Measurements from ENCODE around the gene RANBP9.

RANBP9 gene

GRCh38 chr6:13710552-13711323 lies 897 bp downstream of the RANBP9 start:
- no peak for DNase-seq

GRCh38 chr6:13709689-13710551 lies 1.7 kb downstream of the RANBP9 start:
- DNase-seq = no peak

GRCh38 chr6:13708736-13709135 lies 2.9 kb downstream of the RANBP9 start:
- DNase-seq = no peak

GRCh38 chr6:13703496-13703895 lies 8.1 kb downstream of the RANBP9 start:
- DNase-seq = no peak

GRCh38 chr6:13702809-13703302 lies 8.8 kb downstream of the RANBP9 start:
- peak; percentile 47 for DNase-seq

- DNase-seq = no peak
Observed at GRCh38 chr6:13700232-13700631, 11.4 kb downstream of the RANBP9 start.

GRCh38 chr6:13698715-13699114 lies 12.9 kb downstream of the RANBP9 start:
- DNase-seq = no peak

- DNase-seq = no peak
Observed at GRCh38 chr6:13697857-13698256, 13.8 kb downstream of the RANBP9 start.

- no peak for DNase-seq
Observed at GRCh38 chr6:13696226-13696625, 15.4 kb downstream of the RANBP9 start.

GRCh38 chr6:13695252-13695651 lies 16.4 kb downstream of the RANBP9 start:
- DNase-seq = no peak

- no peak for DNase-seq
Observed at GRCh38 chr6:13694562-13694961, 17.1 kb downstream of the RANBP9 start.

GRCh38 chr6:13689511-13690256 lies 22.0 kb downstream of the RANBP9 start:
- DNase-seq = no peak

- no peak for DNase-seq
Observed at GRCh38 chr6:13688692-13689196, 22.9 kb downstream of the RANBP9 start.

GRCh38 chr6:13687917-13688351 lies 23.7 kb downstream of the RANBP9 start:
- no peak for DNase-seq

GRCh38 chr6:13684855-13685254 lies 26.8 kb downstream of the RANBP9 start:
- no peak for DNase-seq

GRCh38 chr6:13683038-13683437 lies 28.6 kb downstream of the RANBP9 start:
- no peak for DNase-seq

GRCh38 chr6:13682346-13682745 lies 29.3 kb downstream of the RANBP9 start:
- DNase-seq = no peak

- DNase-seq = no peak
Observed at GRCh38 chr6:13681305-13682061, 30.2 kb downstream of the RANBP9 start.

GRCh38 chr6:13680448-13680968 lies 31.1 kb downstream of the RANBP9 start:
- DNase-seq = no peak

- DNase-seq = no peak
Observed at GRCh38 chr6:13679996-13680395, 31.6 kb downstream of the RANBP9 start.

- DNase-seq = no peak
Observed at GRCh38 chr6:13678255-13678983, 33.2 kb downstream of the RANBP9 start.
